Measurements from ENCODE around the gene RHEX. TPM values are rescaled to one million over a fixed set of nuclear protein-coding genes. Genes with fewer than 3 reads are reported as not detected.
"Not testable (repeated sequence)": the region's sequence is repeated elsewhere in the genome, so short reads cannot be mapped to it uniquely, and the experiment has no call there.

RHEX gene
- polyA plus RNA-seq, 1 donor = 0.45 TPM

DNA sequence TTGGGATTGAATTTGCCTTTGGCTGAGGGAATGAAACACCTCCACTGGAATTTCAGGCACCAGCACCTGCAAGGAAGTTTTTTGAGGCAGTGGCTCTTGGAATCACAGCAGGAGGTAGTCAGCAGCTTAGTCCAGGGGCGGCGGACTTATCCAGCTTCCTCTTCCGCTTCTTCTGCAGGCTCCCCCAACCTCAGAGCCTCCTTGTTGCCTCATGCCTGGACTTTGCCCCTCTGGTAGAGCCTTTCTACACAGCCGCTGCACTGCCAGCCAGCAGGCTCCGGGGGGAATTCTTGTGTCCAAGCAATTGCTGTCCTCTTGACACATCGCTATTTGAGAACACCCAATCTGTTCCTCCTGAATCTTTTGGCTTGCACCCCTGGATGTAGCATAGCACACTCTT, 4.4 kb upstream of the RHEX start:
- DNase-seq = peak; percentile 92 to 95
- Histone ChIP-seq H3K9me3 (ENCODE audit: control insufficient read depth, low read depth, low read length) (no peaks in the 10 kb centered on the region), H3K4me1 (ENCODE audit: control insufficient read depth, insufficient read depth, low read length) (peaks cover 13% of the 10 kb centered on the region), H3K4me3 (ENCODE audit: low read length) (no peak overlapping the region), H3K27me3 (ENCODE audit: control insufficient read depth, insufficient read depth, low read length) (no peaks in the 10 kb centered on the region), H3K36me3 (ENCODE audit: control insufficient read depth, insufficient read depth, low read length) (no peaks in the 10 kb centered on the region), H3K27ac (ENCODE audit: low read length) (peak overlapping the region; percentile 57)
- no CpG with 5 or more reads among the region's 6 CpGs for WGBS (ENCODE audit: insufficient coverage, low lambda C conversion rate)

DNA sequence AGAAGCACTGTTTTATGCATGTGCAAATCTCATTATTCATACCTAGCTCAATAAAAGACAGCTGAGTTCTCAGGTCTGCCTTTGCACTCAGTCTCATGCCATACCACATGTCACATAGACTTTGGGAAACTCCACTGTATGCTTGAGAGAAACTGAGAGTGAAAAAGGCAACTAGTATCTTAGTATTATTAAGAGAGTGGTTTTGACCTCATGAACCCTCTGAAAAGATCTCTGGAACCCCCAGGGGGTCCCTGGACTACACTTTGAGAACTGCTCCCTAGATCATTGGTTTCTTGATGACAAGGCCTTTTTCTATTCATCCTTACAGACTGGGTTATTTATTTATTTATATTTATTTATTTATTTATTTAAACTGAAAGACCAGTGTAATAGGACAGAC, 3.7 kb upstream of the RHEX start:
- H3K27ac ChIP-seq (ENCODE audit: low read length) = no peak overlapping the region
- DNase-seq = peak in 1 of 2 donors; percentile 46
- no peaks in the 10 kb centered on the region for H3K27me3 ChIP-seq (ENCODE audit: control insufficient read depth, insufficient read depth, low read length)
- no peak overlapping the region for H3K4me3 ChIP-seq (ENCODE audit: low read length)
- H3K36me3 ChIP-seq (ENCODE audit: control insufficient read depth, insufficient read depth, low read length) = no peaks in the 10 kb centered on the region
- no peaks in the 10 kb centered on the region for H3K9me3 ChIP-seq (ENCODE audit: control insufficient read depth, low read depth, low read length)
- peaks cover 13% of the 10 kb centered on the region for H3K4me1 ChIP-seq (ENCODE audit: control insufficient read depth, insufficient read depth, low read length)

- H3K36me3 ChIP-seq (ENCODE audit: control insufficient read depth, insufficient read depth, low read length) = no peaks in the 10 kb centered on the region
- no peak for DNase-seq
- no peak overlapping the region for H3K27ac ChIP-seq (ENCODE audit: low read length)
- H3K4me1 ChIP-seq (ENCODE audit: control insufficient read depth, insufficient read depth, low read length) = peaks cover 17% of the 10 kb centered on the region
- H3K27me3 ChIP-seq (ENCODE audit: control insufficient read depth, insufficient read depth, low read length) = no peaks in the 10 kb centered on the region
- H3K9me3 ChIP-seq (ENCODE audit: control insufficient read depth, low read depth, low read length) = no peaks in the 10 kb centered on the region
- 100% methylated on average over 1 of the region's 3 CpGs for WGBS (ENCODE audit: insufficient coverage, low lambda C conversion rate)
- no peak overlapping the region for H3K4me3 ChIP-seq (ENCODE audit: low read length)
Observed at GRCh38 chr1:206049919-206050600, 2.9 kb upstream of the RHEX start.

DNA sequence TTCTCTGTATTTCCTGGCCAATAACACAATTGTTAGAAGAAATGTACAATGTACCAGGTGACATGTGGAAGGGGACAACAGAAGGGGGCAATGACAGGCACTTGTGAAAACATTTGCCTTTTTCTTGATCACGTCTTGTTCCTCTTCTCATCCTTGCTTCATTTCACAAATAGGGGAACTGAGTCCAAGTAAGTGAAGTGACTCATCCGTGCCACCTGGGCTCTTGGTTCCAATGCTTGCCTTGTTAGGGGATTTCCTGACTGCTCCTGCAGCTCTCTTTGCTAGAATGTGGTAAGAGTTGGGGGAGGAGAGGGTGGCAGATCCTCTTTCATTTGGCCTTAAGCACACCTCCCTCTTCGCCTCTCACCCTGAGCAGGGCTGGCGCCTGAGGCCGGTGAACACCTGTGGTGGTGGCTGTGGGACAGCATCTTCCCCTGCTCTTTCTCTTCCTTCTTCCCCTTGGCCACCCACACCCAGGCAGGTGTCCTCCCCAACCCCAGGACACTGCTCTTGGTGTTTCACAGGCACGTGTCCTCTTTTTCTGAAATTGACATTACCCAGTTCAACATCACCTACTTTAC, 2.2 kb upstream of the RHEX start:
- Histone ChIP-seq H3K4me3 (ENCODE audit: low read length) (no peak overlapping the region), H3K36me3 (ENCODE audit: control insufficient read depth, insufficient read depth, low read length) (no peaks in the 10 kb centered on the region), H3K27ac (ENCODE audit: low read length) (no peak overlapping the region), H3K4me1 (ENCODE audit: control insufficient read depth, insufficient read depth, low read length) (peaks cover 22% of the 10 kb centered on the region), H3K9me3 (ENCODE audit: control insufficient read depth, low read depth, low read length) (no peaks in the 10 kb centered on the region), H3K27me3 (ENCODE audit: control insufficient read depth, insufficient read depth, low read length) (no peaks in the 10 kb centered on the region)
- DNase-seq = no peak
- WGBS (ENCODE audit: insufficient coverage, low lambda C conversion rate) = no CpG with 5 or more reads among the region's 6 CpGs

GRCh38 chr1:206052231-206052865, 625 bp upstream of the RHEX start:
- not testable (repeated sequence) for H3K4me3 ChIP-seq (ENCODE audit: low read length); DNase-seq; H3K9me3 ChIP-seq (ENCODE audit: control insufficient read depth, low read depth, low read length); H3K27me3 ChIP-seq (ENCODE audit: control insufficient read depth, insufficient read depth, low read length); H3K36me3 ChIP-seq (ENCODE audit: control insufficient read depth, insufficient read depth, low read length); H3K27ac ChIP-seq (ENCODE audit: low read length)
- WGBS (ENCODE audit: insufficient coverage, low lambda C conversion rate) = no CpG with 5 or more reads among the region's 8 CpGs
- H3K4me1 ChIP-seq (ENCODE audit: control insufficient read depth, insufficient read depth, low read length) = peaks cover 27% of the 10 kb centered on the region

- H3K4me3 ChIP-seq (ENCODE audit: low read length); H3K36me3 ChIP-seq (ENCODE audit: control insufficient read depth, insufficient read depth, low read length); H3K27ac ChIP-seq (ENCODE audit: low read length); DNase-seq; H3K27me3 ChIP-seq (ENCODE audit: control insufficient read depth, insufficient read depth, low read length); H3K9me3 ChIP-seq (ENCODE audit: control insufficient read depth, low read depth, low read length): not testable (repeated sequence)
- 94% methylated on average over 3 of the region's 4 CpGs for WGBS (ENCODE audit: insufficient coverage, low lambda C conversion rate)
- H3K4me1 ChIP-seq (ENCODE audit: control insufficient read depth, insufficient read depth, low read length) = peaks cover 20% of the 10 kb centered on the region
Observed at GRCh38 chr1:206053616-206054015, 643 bp downstream of the RHEX start.

- not testable (repeated sequence) for H3K27ac ChIP-seq (ENCODE audit: low read length)
Observed at GRCh38 chr1:206055069-206055625, 2.2 kb downstream of the RHEX start.

DNA sequence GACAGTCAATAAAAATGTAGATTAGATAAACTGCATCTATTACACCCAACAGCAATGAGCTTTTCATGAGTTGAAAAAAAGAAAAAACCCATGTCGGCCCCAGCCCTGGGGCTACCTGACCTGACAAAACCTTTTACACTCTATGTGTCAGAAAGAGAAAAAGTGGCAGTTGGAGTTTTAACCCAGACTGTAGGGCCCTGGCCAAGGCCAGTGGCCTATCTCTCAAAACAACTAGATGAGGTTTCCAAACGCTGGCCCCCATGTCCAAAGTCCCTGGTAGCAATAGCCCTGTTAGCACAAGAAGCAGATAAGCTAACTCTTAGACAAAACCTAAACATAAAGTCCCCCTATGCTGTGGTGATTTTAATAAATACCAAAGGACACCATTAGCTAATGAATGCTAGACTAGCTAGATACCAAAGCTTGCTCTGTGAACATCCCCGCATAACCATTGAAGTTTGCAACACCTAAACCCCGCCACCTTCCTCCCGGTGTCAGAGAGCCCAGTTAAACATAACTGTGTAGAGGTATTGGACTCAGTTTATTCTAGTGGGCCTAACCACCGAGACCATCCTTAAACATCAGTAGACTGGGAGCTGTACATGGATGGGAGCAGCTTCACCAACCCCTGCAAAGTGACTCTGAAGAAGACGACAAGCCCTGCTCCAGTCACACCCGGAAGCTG, 2.8 kb downstream of the RHEX start:
- peak overlapping the region; percentile 10 for H3K27ac ChIP-seq (ENCODE audit: low read length)
- not testable (repeated sequence) for H3K4me3 ChIP-seq (ENCODE audit: low read length)
- WGBS (ENCODE audit: insufficient coverage, low lambda C conversion rate) = 20% methylated on average over 1 of the region's 8 CpGs

More at GRCh38 chr1:206055069-206055625, 2.2 kb downstream of the RHEX start:
- H3K27me3 ChIP-seq (ENCODE audit: control insufficient read depth, insufficient read depth, low read length); DNase-seq; H3K4me3 ChIP-seq (ENCODE audit: low read length); H3K9me3 ChIP-seq (ENCODE audit: control insufficient read depth, low read depth, low read length); H3K36me3 ChIP-seq (ENCODE audit: control insufficient read depth, insufficient read depth, low read length): not testable (repeated sequence)
- peaks cover 13% of the 10 kb centered on the region for H3K4me1 ChIP-seq (ENCODE audit: control insufficient read depth, insufficient read depth, low read length)
- 39% methylated on average over 5 of the region's 12 CpGs for WGBS (ENCODE audit: insufficient coverage, low lambda C conversion rate)

DNA sequence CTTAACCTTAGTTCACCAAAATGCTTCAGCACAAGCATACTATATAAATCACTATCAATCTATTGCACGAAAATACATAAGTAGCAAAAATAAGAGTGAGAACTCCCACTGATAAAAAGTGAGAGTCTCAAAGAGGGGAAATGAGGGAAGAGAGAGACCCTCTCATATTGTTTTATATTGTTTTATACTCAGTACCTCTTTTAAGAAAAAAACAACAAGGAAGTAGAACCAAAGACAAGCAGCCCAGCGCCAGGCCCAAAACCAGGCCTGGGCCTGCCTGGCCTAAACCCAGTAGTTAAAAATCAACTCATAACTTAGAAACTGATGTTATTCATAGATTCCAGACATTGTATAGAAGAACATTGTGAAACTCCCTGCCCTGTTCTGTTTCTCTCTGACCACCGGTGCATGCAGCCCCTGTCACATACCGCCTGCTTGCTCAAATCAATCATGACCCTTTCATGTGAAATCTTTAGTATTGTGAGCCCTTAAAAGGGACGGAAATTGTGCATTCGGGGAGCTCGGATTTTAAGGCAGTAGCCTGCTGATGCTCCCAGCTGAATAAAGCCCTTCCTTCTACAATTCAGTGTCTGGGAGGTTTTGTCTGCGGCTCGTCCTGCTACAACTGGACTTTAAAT, 5.4 kb downstream of the RHEX start:
- DNase-seq; H3K9me3 ChIP-seq (ENCODE audit: control insufficient read depth, low read depth, low read length); H3K36me3 ChIP-seq (ENCODE audit: control insufficient read depth, insufficient read depth, low read length); H3K4me3 ChIP-seq (ENCODE audit: low read length); H3K27me3 ChIP-seq (ENCODE audit: control insufficient read depth, insufficient read depth, low read length); H3K27ac ChIP-seq (ENCODE audit: low read length): not testable (repeated sequence)
- WGBS (ENCODE audit: insufficient coverage, low lambda C conversion rate) = 90% methylated on average over 2 of the region's 9 CpGs
- H3K4me1 ChIP-seq (ENCODE audit: control insufficient read depth, insufficient read depth, low read length) = peaks cover 13% of the 10 kb centered on the region

More for the DNA sequence above, 2.8 kb downstream of the RHEX start:
- H3K27me3 ChIP-seq (ENCODE audit: control insufficient read depth, insufficient read depth, low read length); H3K9me3 ChIP-seq (ENCODE audit: control insufficient read depth, low read depth, low read length); H3K36me3 ChIP-seq (ENCODE audit: control insufficient read depth, insufficient read depth, low read length): not testable (repeated sequence)
- peak; percentile 80 to 85 for DNase-seq
- peaks cover 13% of the 10 kb centered on the region for H3K4me1 ChIP-seq (ENCODE audit: control insufficient read depth, insufficient read depth, low read length)

DNA sequence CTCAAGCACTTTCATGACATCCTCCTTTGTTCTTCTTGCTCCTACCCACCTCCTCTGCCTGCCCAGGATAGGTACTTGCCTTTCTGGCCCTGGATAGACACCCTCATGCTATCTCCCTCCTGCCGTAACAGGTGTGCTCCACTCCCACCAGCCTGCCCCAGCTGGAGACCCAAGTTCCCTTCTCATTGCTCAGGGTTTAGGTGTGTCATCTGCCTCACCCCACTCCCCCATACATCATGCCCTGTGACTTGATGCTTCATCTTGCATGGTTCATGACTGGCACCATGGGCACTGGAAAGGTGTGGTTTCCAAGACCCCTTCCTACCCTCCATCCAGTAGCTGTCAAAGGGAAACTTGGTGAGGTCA, 5.9 kb downstream of the RHEX start:
- Histone ChIP-seq H3K27ac (ENCODE audit: low read length) (no peak overlapping the region), H3K4me3 (ENCODE audit: low read length) (no peak overlapping the region), H3K27me3 (ENCODE audit: control insufficient read depth, insufficient read depth, low read length) (no peaks in the 10 kb centered on the region), H3K36me3 (ENCODE audit: control insufficient read depth, insufficient read depth, low read length) (no peaks in the 10 kb centered on the region), H3K4me1 (ENCODE audit: control insufficient read depth, insufficient read depth, low read length) (peaks cover 13% of the 10 kb centered on the region), H3K9me3 (ENCODE audit: control insufficient read depth, low read depth, low read length) (peaks cover 7% of the 10 kb centered on the region)
- no peak for DNase-seq
- no CpG with 5 or more reads among the region's 1 CpG for WGBS (ENCODE audit: insufficient coverage, low lambda C conversion rate)

Measured in large intestine (tissue), 3 donors.